ENCODE data around the gene PIGP.
"Not testable (repeated sequence)": the region's sequence is repeated elsewhere in the genome, so short reads cannot be mapped to it uniquely, and the experiment has no call there.

PIGP gene

GRCh38 chr21:37075214-37075770 lies 2.4 kb upstream of the PIGP start:
- peak in 2 of 3 experiments; percentile 35 to 42 for DNase-seq

GRCh38 chr21:37074546-37074945 lies 1.7 kb upstream of the PIGP start:
- DNase-seq: peak; percentile 37 to 67 (median 37)

GRCh38 chr21:37074197-37074510 lies 1.3 kb upstream of the PIGP start:
- peak in 1 of 3 experiments; percentile 37 for DNase-seq

- peak; percentile 65 to 92 (median 88) for DNase-seq
These were observed 736 bp upstream of the PIGP start for GRCh38 chr21:37073417-37074196.

GRCh38 chr21:37072274-37072987 lies 440 bp downstream of the PIGP start:
- peak; percentile 77 to 99 (median 99) for DNase-seq

GRCh38 chr21:37071561-37072273 lies 1.2 kb downstream of the PIGP start:
- peak; percentile 44 to 90 (median 84) for DNase-seq

GRCh38 chr21:37065561-37066177 lies 7.2 kb downstream of the PIGP start:
- DNase-seq: no peak

GRCh38 chr21:37064841-37065240 lies 8.0 kb downstream of the PIGP start:
- DNase-seq: no peak

- DNase-seq: no peak
These were observed 9.4 kb downstream of the PIGP start for GRCh38 chr21:37063433-37063832.

GRCh38 chr21:37062593-37062935 lies 10.3 kb downstream of the PIGP start:
- DNase-seq: no peak

GRCh38 chr21:37061926-37062592 lies 10.8 kb downstream of the PIGP start:
- DNase-seq: peak in 1 of 3 experiments; percentile 85

GRCh38 chr21:37060296-37060695 lies 12.6 kb downstream of the PIGP start:
- peak; percentile 94 to 99 (median 98) for DNase-seq

- no peak for DNase-seq
These were observed 13.7 kb downstream of the PIGP start for GRCh38 chr21:37059181-37059580.

GRCh38 chr21:37058261-37058660 lies 14.6 kb downstream of the PIGP start:
- no peak for DNase-seq

- no peak for DNase-seq
These were observed 15.3 kb downstream of the PIGP start for GRCh38 chr21:37057614-37058013.

- DNase-seq: no peak
These were observed 17.5 kb downstream of the PIGP start for GRCh38 chr21:37055271-37055855.

- DNase-seq: not testable (repeated sequence)
These were observed 23.1 kb downstream of the PIGP start for GRCh38 chr21:37049741-37050140.

- peak; percentile 17 to 73 (median 37) for DNase-seq
These were observed 25.8 kb downstream of the PIGP start for GRCh38 chr21:37047079-37047478.

- DNase-seq: no peak
These were observed 27.3 kb downstream of the PIGP start for GRCh38 chr21:37045556-37045955.

- no peak for DNase-seq
These were observed 27.7 kb downstream of the PIGP start for GRCh38 chr21:37045149-37045548.

- no peak for DNase-seq
These were observed 28.2 kb downstream of the PIGP start for GRCh38 chr21:37044643-37045042.

GRCh38 chr21:37043818-37044217 lies 29.1 kb downstream of the PIGP start:
- DNase-seq: no peak

Data from NCI-H1417 (cell line).